Large intestine (tissue), 3 donors: ENCODE data around the gene NFS1. TPM values are rescaled to one million over a fixed set of nuclear protein-coding genes. Genes with fewer than 3 reads are reported as not detected.
"Not testable (repeated sequence)": the region's sequence is repeated elsewhere in the genome, so short reads cannot be mapped to it uniquely, and the experiment has no call there.

Experiments used
- DNase-seq, 2 donors: peaks; one replicate each; pipeline versions ENCODE4 v3.0.0 to v3.0.0-alpha.2; 2013
- H3K27ac ChIP-seq: one replicate; pipeline ENCODE4 v1.5.1; 2013; ENCODE audit warnings: low read length
- H3K27me3 ChIP-seq: 2 replicates; pipeline ENCODE4 v1.6.1; 2013; ENCODE audit warnings: low read length; ENCODE audit not compliant: control insufficient read depth, insufficient read depth
- H3K36me3 ChIP-seq: 2 replicates; pipeline ENCODE4 v1.6.1; 2013; ENCODE audit warnings: low read length; ENCODE audit not compliant: control insufficient read depth, insufficient read depth
- H3K4me1 ChIP-seq: one replicate; pipeline ENCODE4 v1.6.1; 2013; ENCODE audit warnings: low read length; ENCODE audit not compliant: control insufficient read depth, insufficient read depth
- H3K4me3 ChIP-seq: one replicate; pipeline ENCODE4 v1.5.1; 2013; ENCODE audit warnings: low read length
- H3K9me3 ChIP-seq: one replicate; pipeline ENCODE4 v1.6.1; 2013; ENCODE audit warnings: mild to moderate bottlenecking, low read depth, low read length, moderate library complexity; ENCODE audit not compliant: control insufficient read depth
- WGBS: methylation state at CpG from one replicate; pipeline ENCODE4 v1.1.5; 2013; ENCODE audit warnings: low lambda C conversion rate; ENCODE audit not compliant: insufficient coverage; 5-methylcytosine and 5-hydroxymethylcytosine counted together
- polyA plus RNA-seq: library from polyadenylated mRNA; unstranded; fragments of 120-200 nt; gene quantifications from one replicate; pipeline ENCODE4 v1.2.1, GENCODE V29; 2013

The NFS1 gene
- polyA plus RNA-seq, 1 donor, result 32.1 TPM

- Histone ChIP-seq H3K27ac (no peak overlapping the region), H3K27me3 (no peaks in the 10 kb centered on the region), H3K4me3 (no peak overlapping the region), H3K9me3 (no peaks in the 10 kb centered on the region), H3K36me3 (peaks cover 69% of the 10 kb centered on the region), H3K4me1 (no peaks in the 10 kb centered on the region)
- WGBS, result no CpG with 5 or more reads among the region's 1 CpG
- no peak for DNase-seq
Measured at GRCh38 chr20:35708502-35708901, 9.3 kb upstream of the NFS1 start.

GRCh38 chr20:35706591-35707529 lies 7.7 kb upstream of the NFS1 start:
- not testable (repeated sequence) for H3K4me1 ChIP-seq, H3K9me3 ChIP-seq, H3K27ac ChIP-seq, DNase-seq, H3K4me3 ChIP-seq, H3K27me3 ChIP-seq
- WGBS, result 88% methylated on average over 2 of the region's 17 CpGs
- H3K36me3 ChIP-seq, result peaks cover 69% of the 10 kb centered on the region

GRCh38 chr20:35705894-35706293 lies 6.7 kb upstream of the NFS1 start:
- 67% methylated on average over 1 of the region's 11 CpGs for WGBS
- H3K4me3 ChIP-seq, DNase-seq, H3K27ac ChIP-seq, H3K27me3 ChIP-seq, H3K9me3 ChIP-seq, H3K4me1 ChIP-seq: not testable (repeated sequence)
- H3K36me3 ChIP-seq, result peaks cover 65% of the 10 kb centered on the region

GRCh38 chr20:35704514-35705261 lies 5.5 kb upstream of the NFS1 start:
- no peak overlapping the region for H3K27ac ChIP-seq
- DNase-seq, result no peak
- H3K36me3 ChIP-seq, result peaks cover 55% of the 10 kb centered on the region
- 92% methylated on average over 2 of the region's 5 CpGs for WGBS
- H3K27me3 ChIP-seq, result no peaks in the 10 kb centered on the region
- H3K4me3 ChIP-seq, result no peak overlapping the region
- peaks cover 7% of the 10 kb centered on the region for H3K4me1 ChIP-seq
- no peaks in the 10 kb centered on the region for H3K9me3 ChIP-seq

- WGBS, result 92% methylated on average over 2 of the region's 4 CpGs
- H3K27me3 ChIP-seq, result no peaks in the 10 kb centered on the region
- no peaks in the 10 kb centered on the region for H3K9me3 ChIP-seq
- no peak overlapping the region for H3K27ac ChIP-seq
- DNase-seq, result no peak
- H3K4me1 ChIP-seq, result peaks cover 10% of the 10 kb centered on the region
- H3K4me3 ChIP-seq, result no peak overlapping the region
- peaks cover 48% of the 10 kb centered on the region for H3K36me3 ChIP-seq
Measured at GRCh38 chr20:35702824-35703695, 3.9 kb upstream of the NFS1 start.

GRCh38 chr20:35702051-35702823 lies 3.1 kb upstream of the NFS1 start:
- Histone ChIP-seq H3K27ac (no peak overlapping the region), H3K36me3 (peaks cover 46% of the 10 kb centered on the region)
- WGBS, result 100% methylated on average over 3 of the region's 12 CpGs

GRCh38 chr20:35700625-35701148 lies 1.5 kb upstream of the NFS1 start:
- no peaks in the 10 kb centered on the region for H3K9me3 ChIP-seq
- no peaks in the 10 kb centered on the region for H3K27me3 ChIP-seq
- peaks cover 12% of the 10 kb centered on the region for H3K4me1 ChIP-seq
- no CpG with 5 or more reads among the region's 7 CpGs for WGBS
- H3K4me3 ChIP-seq, result no peak overlapping the region
- no peak overlapping the region for H3K27ac ChIP-seq
- DNase-seq, result no peak
- peaks cover 41% of the 10 kb centered on the region for H3K36me3 ChIP-seq

More at GRCh38 chr20:35702051-35702823, 3.1 kb upstream of the NFS1 start:
- Histone ChIP-seq H3K4me1 (peaks cover 12% of the 10 kb centered on the region), H3K27me3 (no peaks in the 10 kb centered on the region), H3K9me3 (no peaks in the 10 kb centered on the region), H3K4me3 (no peak overlapping the region)
- no peak for DNase-seq

GRCh38 chr20:35699957-35700624 lies 939 bp upstream of the NFS1 start:
- Histone ChIP-seq H3K27ac (peak overlapping the region; percentile 72), H3K9me3 (no peaks in the 10 kb centered on the region), H3K27me3 (no peaks in the 10 kb centered on the region), H3K4me3 (peak overlapping the region; percentile 74), H3K36me3 (peaks cover 42% of the 10 kb centered on the region), H3K4me1 (peaks cover 12% of the 10 kb centered on the region)
- WGBS, result no CpG with 5 or more reads among the region's 6 CpGs
- peak in 1 of 2 donors; percentile 53 for DNase-seq
